Pancreas (tissue), 10 donors: ENCODE measurements around the gene UBB. TPM values are rescaled to one million over a fixed set of nuclear protein-coding genes. Genes with fewer than 3 reads are reported as not detected.
A peak's percentile ranks its signal among the peaks of the same experiment; 100 is the strongest.

Source experiments
- ATAC-seq, 4 donors: fragments of 200-7000 bp; cut with Tn5 transposase; one replicate each; pipeline versions ENCODE4 v1.8.0 to v1.9.1; 2020; ENCODE audit warnings: mild to moderate bottlenecking in 4 of 4, moderate library complexity in 4 of 4
- DNase-seq, 6 donors: peaks; one replicate each; pipeline ENCODE4 v3.0.0-alpha.2; 2020
- FAIRE-seq: peaks from 2 replicates; lab custom pipeline; 2012; peaks lifted over from hg19 to GRCh38; lab: Jason Lieb, UNC
- H3K27ac ChIP-seq, 4 donors: fragments of 200-600 bp; sonication (generic); 1 replicate in 3 of 4; 2 replicates in 1 of 4; pipeline versions ENCODE4 v1.5.0 to v1.8.0; 2020
- H3K27me3 ChIP-seq, 4 donors: fragments of 200-600 bp; one replicate each; pipeline ENCODE4 v1.8.0; 2021
- H3K36me3 ChIP-seq, 3 donors: fragments of 200-600 bp; sonication (generic) in 1 of 3; one replicate each; pipeline versions ENCODE4 v1.5.0 to v1.8.0; 2020 to 2021
- H3K4me1 ChIP-seq, 3 donors: fragments of 200-600 bp; one replicate each; pipeline ENCODE4 v1.8.0; 2021
- H3K4me3 ChIP-seq, 4 donors: fragments of 200-600 bp; sonication (generic) in 2 of 4; one replicate each; pipeline versions ENCODE4 v1.5.0 to v1.8.0; 2020 to 2021
- H3K9me3 ChIP-seq, 4 donors: fragments of 200-600 bp; one replicate each; pipeline ENCODE4 v1.8.0; 2021
- WGBS, 2 donors: extraction: QIAGEN DNeasy Blood & Tissue Kit; methylation state at CpG; one replicate each; pipeline ENCODE4 v1.1.7; 2013; 5-methylcytosine and 5-hydroxymethylcytosine counted together
- intact Hi-C, 3 donors: fragments of 100-400 bp; cut with DNase I; formaldehyde crosslinking; loops; one replicate each; pipeline versions ENCODE4 v1.11.1 to v1.14.2; 2022
- polyA plus RNA-seq, 2 donors: library from polyadenylated mRNA; stranded (reverse); fragments of 200-250 nt; gene quantifications; one replicate each; pipeline ENCODE4 v1.2.3, GENCODE V29; 2013
- total RNA-seq, 6 donors: library from RNA; stranded (reverse); fragmentation: NEBNext Ultra II Directional in 4 of 6; extraction: Animal tissue kit (Norgen Biotek cat#: 25700) in 4 of 6; gene quantifications; one replicate each; pipeline versions ENCODE4 v1.2.1 to v1.2.4, GENCODE V29; 2021 to 2023
- TF ChIP-seq, protein P1 (sequence below), 4 donors: fragments of 200-600 bp; sonication (generic) in 3 of 4; IDR thresholded peaks; one replicate each; pipeline versions ENCODE4 v1.5.0 to v1.8.0; 2021; ENCODE audit warnings: antibody characterized with exemption in 4 of 4
- donor health status: healthy with polysubstance abuse.
- donor health status: DM: no; HTN: no; CAD: no; lungs with moderate emphysema.
- donor health status: DM: no; HTN: no; CAD: no.
- donor health status: control.
- donor health status: control.
- donor health status: Bipolar disorder and iron deficiency.
- donor health status: DM: yes; HTN: yes; CAD: no.
- donor health status: DM: no; HTN: no; CAD: no.
- donor health status: DM: no; HTN: no; CAD: no.
- donor health status: DM: yes; HTN: yes; CAD: no.

UBB gene
- total and polyA plus RNA-seq, 8 donors = 321 to 972 (median 684) TPM

- H3K4me3 ChIP-seq = no peak overlapping the region
- H3K9me3 ChIP-seq = no peaks in the 10 kb centered on the region
- H3K27ac ChIP-seq = no peak overlapping the region
- ATAC-seq (no peak), FAIRE-seq (no peak), DNase-seq (no peak)
- WGBS, 2 donors = 63 to 75% methylated on average over 5 of the region's 5 CpGs
- intact Hi-C loops = no loop called here
- TF ChIP-seq, protein P1, sequence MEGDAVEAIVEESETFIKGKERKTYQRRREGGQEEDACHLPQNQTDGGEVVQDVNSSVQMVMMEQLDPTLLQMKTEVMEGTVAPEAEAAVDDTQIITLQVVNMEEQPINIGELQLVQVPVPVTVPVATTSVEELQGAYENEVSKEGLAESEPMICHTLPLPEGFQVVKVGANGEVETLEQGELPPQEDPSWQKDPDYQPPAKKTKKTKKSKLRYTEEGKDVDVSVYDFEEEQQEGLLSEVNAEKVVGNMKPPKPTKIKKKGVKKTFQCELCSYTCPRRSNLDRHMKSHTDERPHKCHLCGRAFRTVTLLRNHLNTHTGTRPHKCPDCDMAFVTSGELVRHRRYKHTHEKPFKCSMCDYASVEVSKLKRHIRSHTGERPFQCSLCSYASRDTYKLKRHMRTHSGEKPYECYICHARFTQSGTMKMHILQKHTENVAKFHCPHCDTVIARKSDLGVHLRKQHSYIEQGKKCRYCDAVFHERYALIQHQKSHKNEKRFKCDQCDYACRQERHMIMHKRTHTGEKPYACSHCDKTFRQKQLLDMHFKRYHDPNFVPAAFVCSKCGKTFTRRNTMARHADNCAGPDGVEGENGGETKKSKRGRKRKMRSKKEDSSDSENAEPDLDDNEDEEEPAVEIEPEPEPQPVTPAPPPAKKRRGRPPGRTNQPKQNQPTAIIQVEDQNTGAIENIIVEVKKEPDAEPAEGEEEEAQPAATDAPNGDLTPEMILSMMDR (IDR thresholded peaks at IDR 0.05) = no peak
- H3K36me3 ChIP-seq = no peaks in the 10 kb centered on the region
- no peaks in the 10 kb centered on the region for H3K4me1 ChIP-seq
- no peaks in the 10 kb centered on the region for H3K27me3 ChIP-seq
These were observed 9.1 kb upstream of the UBB start for GRCh38 chr17:16371742-16372141.

DNA sequence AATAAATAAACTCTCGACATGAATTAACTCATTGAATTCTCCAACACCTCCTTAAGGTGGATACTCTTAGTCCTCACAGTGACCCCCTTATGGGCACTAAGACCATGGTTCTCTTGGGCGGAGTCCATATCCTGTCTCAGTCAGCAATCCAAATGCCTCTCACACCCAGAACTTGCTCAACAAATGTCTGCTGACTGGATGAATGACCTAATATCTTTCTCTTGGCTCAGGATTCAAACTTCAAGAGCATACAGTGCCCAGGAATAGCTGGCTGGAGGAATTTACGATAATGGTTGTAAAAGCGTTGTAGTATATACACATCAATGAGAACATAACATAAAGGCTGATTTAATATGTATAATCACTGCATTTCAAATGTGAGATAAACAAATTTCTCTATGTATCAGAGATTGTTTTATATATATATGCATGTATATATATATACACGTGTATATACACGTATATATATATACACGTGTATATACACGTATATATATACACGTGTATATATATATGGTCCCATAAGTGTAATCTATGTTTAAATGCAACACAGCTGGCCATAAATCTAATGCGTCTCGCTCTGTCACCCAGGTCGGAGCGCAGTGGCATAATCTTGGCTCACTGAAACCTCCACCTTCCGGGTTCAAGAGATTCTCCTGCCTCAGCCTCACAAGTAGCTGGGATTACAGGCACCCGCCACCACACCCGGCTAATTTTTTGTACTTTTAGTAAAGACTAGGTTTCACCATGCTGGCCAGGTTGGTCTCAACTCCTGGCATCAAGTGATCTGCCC, 6.5 kb upstream of the UBB start:
- H3K27me3 ChIP-seq = no peaks in the 10 kb centered on the region
- ATAC-seq = no peak
- peaks cover 13 to 21% (median 19%) of the 10 kb centered on the region in 3 donors for H3K4me1 ChIP-seq
- TF ChIP-seq, protein P1 (IDR thresholded peaks at IDR 0.05) = no peak
- no peak overlapping the region for H3K4me3 ChIP-seq
- 84 to 91% methylated on average over 16 of the region's 16 CpGs for WGBS, 2 donors
- no peak for DNase-seq
- peak; percentile 34 for FAIRE-seq
- H3K27ac ChIP-seq = no peak overlapping the region
- intact Hi-C loops = no loop called here
- H3K9me3 ChIP-seq = no peaks in the 10 kb centered on the region
- no peaks in the 10 kb centered on the region for H3K36me3 ChIP-seq

- FAIRE-seq (no peak), ATAC-seq (peak; percentile 44 to 64 (median 52)), DNase-seq (peak in 3 of 6 donors; percentile 40 to 62 (median 51))
- Histone ChIP-seq H3K4me1 (peaks cover 19 to 27% (median 26%) of the 10 kb centered on the region in 3 donors), H3K9me3 (no peaks in the 10 kb centered on the region), H3K36me3 (peaks cover 0 to 7% (median 0%) of the 10 kb centered on the region in 3 donors), H3K27ac (peak overlapping the region; percentile 56 to 100 (median 97)), H3K4me3 (no peak overlapping the region), H3K27me3 (no peaks in the 10 kb centered on the region)
- 10 to 11% methylated on average over 2 of the region's 2 CpGs for WGBS, 2 donors
- TF ChIP-seq, protein P1 (IDR thresholded peaks at IDR 0.05) = no peak
- intact Hi-C loops = no loop called here
These were observed 3.0 kb upstream of the UBB start for GRCh38 chr17:16377941-16378341.

DNA sequence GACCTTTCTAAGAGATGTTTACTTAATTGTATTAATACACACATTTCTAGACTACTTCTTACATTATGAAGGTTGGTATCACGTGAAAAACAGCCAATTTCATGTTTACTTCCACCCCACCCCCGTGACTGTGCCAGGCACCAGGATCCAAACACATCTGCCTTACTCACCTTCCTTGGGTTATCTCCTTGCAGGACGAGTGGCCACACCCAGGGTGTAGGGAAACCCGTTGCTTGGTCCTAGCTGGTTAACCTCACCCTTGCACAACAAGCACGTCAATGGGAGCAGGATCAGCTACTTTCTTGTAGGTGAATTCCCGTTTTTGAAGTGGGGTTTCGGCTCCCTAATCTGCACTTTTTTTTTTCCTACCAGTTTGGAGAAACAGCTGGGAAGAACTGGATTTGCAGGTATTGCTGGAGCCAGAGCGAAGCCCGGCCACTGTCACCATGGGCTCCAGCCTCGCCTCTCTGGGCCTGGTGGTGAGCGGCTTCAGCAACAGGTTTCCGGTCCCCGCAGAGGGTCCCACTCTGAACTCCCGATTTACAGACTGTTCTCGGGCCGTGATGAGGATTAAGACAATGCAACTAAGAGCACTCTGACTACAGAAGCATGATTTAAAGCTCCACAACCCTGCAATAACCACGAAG, 2.1 kb upstream of the UBB start:
- H3K4me3 ChIP-seq = no peak overlapping the region
- peak overlapping the region; percentile 56 to 100 (median 97) for H3K27ac ChIP-seq
- ATAC-seq (no peak), DNase-seq (peak in 2 of 6 donors; percentile 36 to 47), FAIRE-seq (no peak)
- 53 to 56% methylated on average over 17 of the region's 17 CpGs for WGBS, 2 donors
- TF ChIP-seq, protein P1 (IDR thresholded peaks at IDR 0.05) = no peak
- peaks cover 0 to 8% (median 0%) of the 10 kb centered on the region in 3 donors for H3K36me3 ChIP-seq
- intact Hi-C loops = no loop called here
- H3K9me3 ChIP-seq = no peaks in the 10 kb centered on the region
- H3K4me1 ChIP-seq = peaks cover 24 to 35% (median 34%) of the 10 kb centered on the region in 3 donors
- H3K27me3 ChIP-seq = no peaks in the 10 kb centered on the region
